Testis (tissue), 3 donors: Measurements from ENCODE around the gene KCNH5. TPM values are rescaled to one million over a fixed set of nuclear protein-coding genes. Genes with fewer than 3 reads are reported as not detected.

Source experiments
- DNase-seq: peaks from one replicate; pipeline ENCODE4 v3.0.0-alpha.2; 2019
- H3K27ac ChIP-seq, 2 donors: fragments of 200-600 bp; sonication (generic); one replicate each; pipeline ENCODE4 v1.5.1; 2019
- H3K27me3 ChIP-seq: fragments of 200-600 bp; sonication (generic); one replicate; pipeline ENCODE4 v1.5.1; 2019
- H3K36me3 ChIP-seq: fragments of 200-600 bp; sonication (generic); one replicate; pipeline ENCODE4 v1.5.1; 2017; ENCODE audit warnings: low read depth; ENCODE audit errors: missing control alignments
- H3K4me1 ChIP-seq: fragments of 200-600 bp; sonication (generic); one replicate; pipeline ENCODE4 v1.5.1; 2019
- H3K4me3 ChIP-seq, 2 donors: fragments of 200-600 bp; sonication (generic); one replicate each; pipeline ENCODE4 v1.5.1; 2017 to 2019
- H3K9me3 ChIP-seq: fragments of 200-600 bp; sonication (generic); one replicate; pipeline ENCODE4 v1.5.1; 2017
- POLR2A ChIP-seq: fragments of 450-650 bp; IDR thresholded peaks from one replicate; pipeline ENCODE4 v1.6.1; 2017; ENCODE audit warnings: antibody characterized with exemption, mild to moderate bottlenecking, moderate library complexity
- WGBS, 2 donors: methylation state at CpG; one replicate each; pipeline ENCODE4 v1.1.5; 2018; 5-methylcytosine and 5-hydroxymethylcytosine counted together
- intact Hi-C: fragments of 100-400 bp; cut with DNase I; formaldehyde crosslinking; loops from one replicate; pipeline ENCODE4 v1.15.1; 2023; ENCODE audit warnings: low total_unique reads
- polyA plus RNA-seq: library from polyadenylated mRNA; stranded (reverse); fragments of 350-450 nt; fragmentation: Illumina TruSeq; extraction: RNeasy Lipid Tissue Mini Kit (QIAGEN cat#74804); gene quantifications from one replicate; pipeline ENCODE4 v1.2.3, GENCODE V29; 2014; ENCODE audit warnings: low read depth, low replicate concordance; ENCODE audit not compliant: insufficient read depth
- total RNA-seq, 2 donors: library from RNA; depleted of rRNA; stranded (reverse); fragments of >200 nt; gene quantifications; one replicate each; pipeline ENCODE4 v1.2.3, GENCODE V29; 2016
- TF ChIP-seq, protein P1 (sequence below), 3 experiments: fragments of 450-650 bp in 2 of 3; fragments of 200-600 bp in 1 of 3; sonication (generic) in 1 of 3; IDR thresholded peaks; one replicate each; pipeline ENCODE4 v1.5.1; 2016 to 2019; ENCODE audit warnings: antibody characterized with exemption in 3 of 3, mild to moderate bottlenecking in 2 of 3, moderate library complexity in 1 of 3

KCNH5 gene
- total and polyA plus RNA-seq, 3 donors from 2014 or later: 0.53 to 1.7 (median 0.93) TPM

GRCh38 chr14:63032076-63032475, 13.2 kb downstream of the KCNH5 start:
- DNase-seq: no peak
- Histone ChIP-seq H3K36me3 (no peaks in the 10 kb centered on the region), H3K4me3 (no peak overlapping the region), H3K27ac (no peak overlapping the region), H3K4me1 (no peaks in the 10 kb centered on the region), H3K27me3 (no peaks in the 10 kb centered on the region), H3K9me3 (no peaks in the 10 kb centered on the region)
- TF ChIP-seq, protein P1, sequence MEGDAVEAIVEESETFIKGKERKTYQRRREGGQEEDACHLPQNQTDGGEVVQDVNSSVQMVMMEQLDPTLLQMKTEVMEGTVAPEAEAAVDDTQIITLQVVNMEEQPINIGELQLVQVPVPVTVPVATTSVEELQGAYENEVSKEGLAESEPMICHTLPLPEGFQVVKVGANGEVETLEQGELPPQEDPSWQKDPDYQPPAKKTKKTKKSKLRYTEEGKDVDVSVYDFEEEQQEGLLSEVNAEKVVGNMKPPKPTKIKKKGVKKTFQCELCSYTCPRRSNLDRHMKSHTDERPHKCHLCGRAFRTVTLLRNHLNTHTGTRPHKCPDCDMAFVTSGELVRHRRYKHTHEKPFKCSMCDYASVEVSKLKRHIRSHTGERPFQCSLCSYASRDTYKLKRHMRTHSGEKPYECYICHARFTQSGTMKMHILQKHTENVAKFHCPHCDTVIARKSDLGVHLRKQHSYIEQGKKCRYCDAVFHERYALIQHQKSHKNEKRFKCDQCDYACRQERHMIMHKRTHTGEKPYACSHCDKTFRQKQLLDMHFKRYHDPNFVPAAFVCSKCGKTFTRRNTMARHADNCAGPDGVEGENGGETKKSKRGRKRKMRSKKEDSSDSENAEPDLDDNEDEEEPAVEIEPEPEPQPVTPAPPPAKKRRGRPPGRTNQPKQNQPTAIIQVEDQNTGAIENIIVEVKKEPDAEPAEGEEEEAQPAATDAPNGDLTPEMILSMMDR (IDR thresholded peaks at IDR 0.05): no peak
- no peak for TF ChIP-seq POLR2A
- intact Hi-C loops: no loop called here
- 43 to 52% methylated on average over 8 of the region's 8 CpGs for WGBS, 2 donors

DNA sequence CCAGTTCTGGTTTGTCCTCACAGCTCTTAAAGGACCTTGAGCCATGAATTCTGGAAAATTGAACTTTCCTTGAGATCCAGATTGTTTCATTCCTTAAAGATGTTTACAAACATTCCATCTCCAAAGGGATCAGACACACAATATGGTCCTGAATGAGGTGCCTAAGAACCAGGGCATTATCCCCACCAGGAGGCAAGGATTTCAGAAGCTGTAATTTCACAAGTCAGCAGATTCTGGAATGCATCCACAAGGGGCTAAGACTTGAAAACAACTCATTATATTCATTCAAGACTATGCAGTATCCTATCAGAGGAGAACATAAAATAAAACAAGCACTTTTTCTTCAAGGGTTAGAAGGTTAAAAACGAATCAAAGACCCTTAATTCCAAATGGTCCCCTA, 15.1 kb downstream of the KCNH5 start:
- no peak for DNase-seq
- intact Hi-C loops: no loop called here
- WGBS, 2 donors: 67% methylated on average over 1 of the region's 1 CpG
- H3K27me3 ChIP-seq: no peaks in the 10 kb centered on the region
- no peaks in the 10 kb centered on the region for H3K9me3 ChIP-seq
- H3K36me3 ChIP-seq: no peaks in the 10 kb centered on the region
- H3K4me1 ChIP-seq: no peaks in the 10 kb centered on the region
- TF ChIP-seq, protein P1 (IDR thresholded peaks at IDR 0.05): no peak
- no peak for TF ChIP-seq POLR2A
- no peak overlapping the region for H3K27ac ChIP-seq
- H3K4me3 ChIP-seq: no peak overlapping the region

DNA sequence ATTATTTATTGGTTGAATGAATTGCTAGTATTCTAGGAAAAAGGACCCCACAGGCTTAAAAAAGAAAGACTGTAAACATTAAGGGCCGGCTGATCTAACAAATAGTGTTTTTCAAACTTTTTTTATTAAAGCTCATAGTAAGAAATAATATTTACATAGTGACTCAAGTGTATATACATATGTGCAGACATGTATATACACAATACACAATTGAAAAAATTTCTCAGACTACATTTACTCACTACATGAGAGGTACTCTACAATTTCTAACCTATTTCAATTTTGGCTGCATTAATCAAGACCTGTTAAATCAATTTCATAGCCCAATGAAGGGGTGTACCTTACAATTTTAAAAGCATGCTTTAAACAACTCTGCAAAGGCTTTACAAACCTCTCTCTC, 17.5 kb downstream of the KCNH5 start:
- intact Hi-C loops: no loop called here
- H3K9me3 ChIP-seq: no peaks in the 10 kb centered on the region
- no peak for DNase-seq
- no peaks in the 10 kb centered on the region for H3K4me1 ChIP-seq
- TF ChIP-seq, protein P1 (IDR thresholded peaks at IDR 0.05): no peak
- TF ChIP-seq POLR2A: no peak
- WGBS, 2 donors: 74 to 85% methylated on average over 1 of the region's 1 CpG
- no peaks in the 10 kb centered on the region for H3K27me3 ChIP-seq
- no peak overlapping the region for H3K4me3 ChIP-seq
- H3K27ac ChIP-seq: no peak overlapping the region
- no peaks in the 10 kb centered on the region for H3K36me3 ChIP-seq

GRCh38 chr14:63026491-63026890, 18.8 kb downstream of the KCNH5 start:
- intact Hi-C loops: no loop called here
- no peak overlapping the region for H3K27ac ChIP-seq
- DNase-seq: no peak
- H3K27me3 ChIP-seq: no peaks in the 10 kb centered on the region
- H3K4me1 ChIP-seq: no peaks in the 10 kb centered on the region
- no peak overlapping the region for H3K4me3 ChIP-seq
- H3K9me3 ChIP-seq: no peaks in the 10 kb centered on the region
- H3K36me3 ChIP-seq: no peaks in the 10 kb centered on the region
- 93 to 94% methylated on average over 2 of the region's 2 CpGs for WGBS, 2 donors
- TF ChIP-seq, protein P1 (IDR thresholded peaks at IDR 0.05): no peak
- no peak for TF ChIP-seq POLR2A

DNA sequence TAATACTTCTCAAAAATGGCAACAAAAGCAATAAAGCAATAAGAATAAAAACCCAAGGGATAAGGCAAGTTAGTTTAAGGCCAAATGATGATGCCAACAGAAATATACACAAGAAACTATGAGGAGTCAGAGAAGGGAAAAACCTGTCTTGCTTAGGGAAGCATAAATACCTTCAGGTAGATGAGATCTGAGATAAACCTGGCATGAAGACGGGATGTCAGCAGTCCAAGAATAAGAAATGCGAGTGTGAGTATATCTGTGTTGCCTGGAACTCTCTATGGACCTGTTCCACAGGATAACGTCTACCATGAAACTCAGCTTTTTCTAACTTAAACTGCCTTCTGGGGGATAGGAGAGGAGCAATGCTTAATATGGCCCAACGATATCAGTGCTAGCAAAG, 30.6 kb downstream of the KCNH5 start:
- intact Hi-C loops: no loop called here
- no peak for DNase-seq
- no peaks in the 10 kb centered on the region for H3K4me1 ChIP-seq
- no peak overlapping the region for H3K27ac ChIP-seq
- WGBS, 2 donors: 87 to 94% methylated on average over 4 of the region's 4 CpGs
- no peaks in the 10 kb centered on the region for H3K27me3 ChIP-seq
- TF ChIP-seq, protein P1 (IDR thresholded peaks at IDR 0.05): no peak
- TF ChIP-seq POLR2A: no peak
- H3K4me3 ChIP-seq: no peak overlapping the region
- H3K9me3 ChIP-seq: no peaks in the 10 kb centered on the region
- H3K36me3 ChIP-seq: no peaks in the 10 kb centered on the region
